ENCODE results near the gene CNR1. TPM values are rescaled to one million over a fixed set of nuclear protein-coding genes. Genes with fewer than 3 reads are reported as not detected.
A peak's percentile ranks its signal among the peaks of the same experiment; 100 is the strongest.

CNR1 gene
- polyA plus RNA-seq, 1 donor from 2014 or later: 512 TPM

DNA sequence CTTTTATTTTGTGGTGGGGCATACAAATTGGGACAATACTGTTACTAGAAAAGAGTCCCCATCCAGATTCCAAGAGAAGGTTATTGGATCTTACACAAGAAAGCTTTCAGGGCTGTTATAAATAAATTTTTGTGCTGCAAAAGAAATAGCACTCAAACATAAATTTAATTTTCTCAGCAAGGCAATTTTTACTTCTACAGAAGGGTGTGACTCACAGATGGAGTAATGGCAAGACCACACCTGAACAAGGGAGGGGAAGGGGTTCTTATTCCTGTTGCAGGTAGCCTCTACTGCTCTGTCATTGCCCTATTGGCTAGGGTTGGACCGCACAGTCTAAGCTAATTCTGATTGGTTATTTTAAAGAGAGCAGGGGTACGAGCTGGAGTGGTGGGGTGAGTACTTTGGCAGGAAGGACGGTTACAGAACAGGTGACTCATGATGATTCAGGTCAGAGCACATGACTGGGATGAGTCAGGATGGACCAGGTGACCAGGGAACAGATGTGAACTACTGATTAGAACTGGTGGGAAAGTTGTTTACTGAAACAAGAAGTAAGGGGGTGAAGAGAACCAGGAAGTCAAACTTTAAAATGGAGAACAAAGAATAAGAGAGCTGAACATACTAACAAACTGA, 41.1 kb downstream of the CNR1 start:
- no peak overlapping the region for H3K4me3 ChIP-seq (ENCODE audit: low read length)
- H3K79me2 ChIP-seq (replicated peaks; ENCODE audit: insufficient read depth, low read length): no peaks in the 10 kb centered on the region
- H3K9me2 ChIP-seq (ENCODE audit: insufficient read depth, low read length): no peaks in the 10 kb centered on the region
- H2AFZ ChIP-seq (ENCODE audit: low read depth, low read length): no peak overlapping the region
- TF ChIP-seq EZH2 (IDR thresholded peaks at IDR 0.05; ENCODE audit: borderline replicate concordance, insufficient read depth, low read length, poor library complexity, severe bottlenecking) (no peak), POLR2AphosphoS5 (IDR thresholded peaks at IDR 0.05) (no peak), EP300 (conservative IDR thresholded peaks at IDR 0.05; ENCODE audit: poor library complexity, severe bottlenecking) (no peak), MXI1 (conservative IDR thresholded peaks at IDR 0.05; ENCODE audit: poor library complexity, severe bottlenecking) (no peak), RAD21 (conservative IDR thresholded peaks at IDR 0.05) (no peak), TAF1 (IDR thresholded peaks at IDR 0.05; ENCODE audit: low read depth) (no peak), SMC3 (conservative IDR thresholded peaks at IDR 0.05; ENCODE audit: poor library complexity) (no peak)
- TF ChIP-seq, protein P1, sequence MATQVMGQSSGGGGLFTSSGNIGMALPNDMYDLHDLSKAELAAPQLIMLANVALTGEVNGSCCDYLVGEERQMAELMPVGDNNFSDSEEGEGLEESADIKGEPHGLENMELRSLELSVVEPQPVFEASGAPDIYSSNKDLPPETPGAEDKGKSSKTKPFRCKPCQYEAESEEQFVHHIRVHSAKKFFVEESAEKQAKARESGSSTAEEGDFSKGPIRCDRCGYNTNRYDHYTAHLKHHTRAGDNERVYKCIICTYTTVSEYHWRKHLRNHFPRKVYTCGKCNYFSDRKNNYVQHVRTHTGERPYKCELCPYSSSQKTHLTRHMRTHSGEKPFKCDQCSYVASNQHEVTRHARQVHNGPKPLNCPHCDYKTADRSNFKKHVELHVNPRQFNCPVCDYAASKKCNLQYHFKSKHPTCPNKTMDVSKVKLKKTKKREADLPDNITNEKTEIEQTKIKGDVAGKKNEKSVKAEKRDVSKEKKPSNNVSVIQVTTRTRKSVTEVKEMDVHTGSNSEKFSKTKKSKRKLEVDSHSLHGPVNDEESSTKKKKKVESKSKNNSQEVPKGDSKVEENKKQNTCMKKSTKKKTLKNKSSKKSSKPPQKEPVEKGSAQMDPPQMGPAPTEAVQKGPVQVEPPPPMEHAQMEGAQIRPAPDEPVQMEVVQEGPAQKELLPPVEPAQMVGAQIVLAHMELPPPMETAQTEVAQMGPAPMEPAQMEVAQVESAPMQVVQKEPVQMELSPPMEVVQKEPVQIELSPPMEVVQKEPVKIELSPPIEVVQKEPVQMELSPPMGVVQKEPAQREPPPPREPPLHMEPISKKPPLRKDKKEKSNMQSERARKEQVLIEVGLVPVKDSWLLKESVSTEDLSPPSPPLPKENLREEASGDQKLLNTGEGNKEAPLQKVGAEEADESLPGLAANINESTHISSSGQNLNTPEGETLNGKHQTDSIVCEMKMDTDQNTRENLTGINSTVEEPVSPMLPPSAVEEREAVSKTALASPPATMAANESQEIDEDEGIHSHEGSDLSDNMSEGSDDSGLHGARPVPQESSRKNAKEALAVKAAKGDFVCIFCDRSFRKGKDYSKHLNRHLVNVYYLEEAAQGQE (IDR thresholded peaks at IDR 0.05; ENCODE audit: borderline replicate concordance): no peak
- TF ChIP-seq, protein P2, sequence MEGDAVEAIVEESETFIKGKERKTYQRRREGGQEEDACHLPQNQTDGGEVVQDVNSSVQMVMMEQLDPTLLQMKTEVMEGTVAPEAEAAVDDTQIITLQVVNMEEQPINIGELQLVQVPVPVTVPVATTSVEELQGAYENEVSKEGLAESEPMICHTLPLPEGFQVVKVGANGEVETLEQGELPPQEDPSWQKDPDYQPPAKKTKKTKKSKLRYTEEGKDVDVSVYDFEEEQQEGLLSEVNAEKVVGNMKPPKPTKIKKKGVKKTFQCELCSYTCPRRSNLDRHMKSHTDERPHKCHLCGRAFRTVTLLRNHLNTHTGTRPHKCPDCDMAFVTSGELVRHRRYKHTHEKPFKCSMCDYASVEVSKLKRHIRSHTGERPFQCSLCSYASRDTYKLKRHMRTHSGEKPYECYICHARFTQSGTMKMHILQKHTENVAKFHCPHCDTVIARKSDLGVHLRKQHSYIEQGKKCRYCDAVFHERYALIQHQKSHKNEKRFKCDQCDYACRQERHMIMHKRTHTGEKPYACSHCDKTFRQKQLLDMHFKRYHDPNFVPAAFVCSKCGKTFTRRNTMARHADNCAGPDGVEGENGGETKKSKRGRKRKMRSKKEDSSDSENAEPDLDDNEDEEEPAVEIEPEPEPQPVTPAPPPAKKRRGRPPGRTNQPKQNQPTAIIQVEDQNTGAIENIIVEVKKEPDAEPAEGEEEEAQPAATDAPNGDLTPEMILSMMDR (IDR thresholded peaks at IDR 0.05; ENCODE audit: poor library complexity, severe bottlenecking): no peak
- no peaks in the 10 kb centered on the region for H3K36me3 ChIP-seq (ENCODE audit: insufficient read depth, low read length)
- no peak overlapping the region for H3K4me2 ChIP-seq (ENCODE audit: low read length)
- no peak overlapping the region for H3K9ac ChIP-seq (ENCODE audit: low read length)
- no peaks in the 10 kb centered on the region for H3F3A ChIP-seq (ENCODE audit: insufficient read depth, low read length, poor library complexity, severe bottlenecking)
- no peak overlapping the region for H3K27ac ChIP-seq (ENCODE audit: low read length)
- H4K20me1 ChIP-seq (ENCODE audit: insufficient read depth): no peaks in the 10 kb centered on the region
- H3K27me3 ChIP-seq (ENCODE audit: insufficient read depth, low read depth, low read length): no peaks in the 10 kb centered on the region
- no peaks in the 10 kb centered on the region for H3K9me3 ChIP-seq (ENCODE audit: low read length)

DNA sequence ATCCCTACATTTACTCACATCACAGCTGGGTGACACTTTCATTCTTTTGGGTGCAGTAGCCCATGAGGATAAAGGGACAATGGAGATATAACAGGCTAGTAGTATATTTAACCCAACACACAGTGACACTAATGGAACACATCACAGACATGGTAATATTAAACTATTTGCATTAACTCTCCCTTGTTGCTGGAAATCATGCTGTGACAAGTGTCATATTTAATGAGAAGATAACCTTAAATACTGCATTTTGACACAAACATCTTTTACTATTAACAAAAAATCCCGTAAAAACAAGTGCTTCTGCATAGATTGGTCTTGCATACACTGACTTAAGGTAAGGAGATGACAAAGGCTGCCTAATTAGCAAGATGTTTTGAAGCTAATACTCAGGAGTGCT, 45.5 kb downstream of the CNR1 start:
- no peaks in the 10 kb centered on the region for H3F3A ChIP-seq (ENCODE audit: insufficient read depth, low read length, poor library complexity, severe bottlenecking)
- no peak overlapping the region for H3K4me3 ChIP-seq (ENCODE audit: low read length)
- H3K27me3 ChIP-seq (ENCODE audit: insufficient read depth, low read depth, low read length): no peaks in the 10 kb centered on the region
- H3K36me3 ChIP-seq (ENCODE audit: insufficient read depth, low read length): no peaks in the 10 kb centered on the region
- H3K79me2 ChIP-seq (replicated peaks; ENCODE audit: insufficient read depth, low read length): no peaks in the 10 kb centered on the region
- no peaks in the 10 kb centered on the region for H3K9me2 ChIP-seq (ENCODE audit: insufficient read depth, low read length)
- no peaks in the 10 kb centered on the region for H3K9me3 ChIP-seq (ENCODE audit: low read length)
- TF ChIP-seq, protein P2 (IDR thresholded peaks at IDR 0.05; ENCODE audit: poor library complexity, severe bottlenecking): no peak
- TF ChIP-seq RAD21 (conservative IDR thresholded peaks at IDR 0.05) (no peak), TAF1 (IDR thresholded peaks at IDR 0.05; ENCODE audit: low read depth) (no peak), SMC3 (conservative IDR thresholded peaks at IDR 0.05; ENCODE audit: poor library complexity) (no peak), POLR2AphosphoS5 (IDR thresholded peaks at IDR 0.05) (peak; percentile 70), MXI1 (conservative IDR thresholded peaks at IDR 0.05; ENCODE audit: poor library complexity, severe bottlenecking) (no peak), EP300 (conservative IDR thresholded peaks at IDR 0.05; ENCODE audit: poor library complexity, severe bottlenecking) (peak; percentile 51), EZH2 (IDR thresholded peaks at IDR 0.05; ENCODE audit: borderline replicate concordance, insufficient read depth, low read length, poor library complexity, severe bottlenecking) (no peak)
- H2AFZ ChIP-seq (ENCODE audit: low read depth, low read length): no peak overlapping the region
- no peak overlapping the region for H3K4me2 ChIP-seq (ENCODE audit: low read length)
- no peak overlapping the region for H3K27ac ChIP-seq (ENCODE audit: low read length)
- no peak overlapping the region for H3K9ac ChIP-seq (ENCODE audit: low read length)
- no peaks in the 10 kb centered on the region for H4K20me1 ChIP-seq (ENCODE audit: insufficient read depth)
